ENCODE data around the gene TOR1AIP2. TPM values are rescaled to one million over a fixed set of nuclear protein-coding genes. Genes with fewer than 3 reads are reported as not detected.

TOR1AIP2 gene
- total and polyA plus RNA-seq, 2 of the 13 experiments (the other 11 are each of a cell fraction or from before 2014, with no cell fraction given), result 35.2 to 65.8 TPM

DNA sequence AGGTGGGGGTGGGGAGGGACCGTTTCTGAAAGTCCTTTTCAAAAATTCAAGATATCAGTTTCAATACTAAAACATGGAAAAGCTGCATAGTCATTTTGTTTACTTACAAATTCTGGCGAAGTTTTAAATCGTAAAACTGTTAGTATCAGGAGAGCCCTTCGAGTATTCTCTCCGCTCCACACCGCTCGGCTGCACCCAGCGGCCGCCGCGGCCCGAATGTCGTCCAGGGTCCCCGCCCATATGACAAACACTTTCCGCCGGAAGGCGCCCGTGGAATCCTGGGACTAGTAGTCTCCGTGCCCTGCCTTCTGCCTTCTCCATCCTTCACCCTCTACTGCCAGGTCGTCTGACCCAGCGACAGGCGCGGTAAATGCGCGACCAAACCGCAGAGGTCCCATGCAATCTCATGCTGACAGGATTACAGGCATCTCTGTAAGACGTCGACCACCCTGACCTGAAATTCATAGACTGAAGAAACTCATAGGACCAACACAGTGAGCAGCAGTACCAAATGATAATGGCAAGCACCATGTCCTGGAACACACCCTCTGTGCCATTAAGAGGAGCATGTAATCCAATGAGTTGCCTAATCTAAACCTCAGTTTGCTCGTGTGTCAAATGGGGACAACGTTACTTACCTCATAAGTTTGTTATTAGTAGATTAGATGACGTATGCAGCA is at the start of gene TOR1AIP2 (continued):
- no peak for TF ChIP-seq MNT (IDR thresholded peaks at IDR 0.05)
- TF ChIP-seq, protein P1, sequence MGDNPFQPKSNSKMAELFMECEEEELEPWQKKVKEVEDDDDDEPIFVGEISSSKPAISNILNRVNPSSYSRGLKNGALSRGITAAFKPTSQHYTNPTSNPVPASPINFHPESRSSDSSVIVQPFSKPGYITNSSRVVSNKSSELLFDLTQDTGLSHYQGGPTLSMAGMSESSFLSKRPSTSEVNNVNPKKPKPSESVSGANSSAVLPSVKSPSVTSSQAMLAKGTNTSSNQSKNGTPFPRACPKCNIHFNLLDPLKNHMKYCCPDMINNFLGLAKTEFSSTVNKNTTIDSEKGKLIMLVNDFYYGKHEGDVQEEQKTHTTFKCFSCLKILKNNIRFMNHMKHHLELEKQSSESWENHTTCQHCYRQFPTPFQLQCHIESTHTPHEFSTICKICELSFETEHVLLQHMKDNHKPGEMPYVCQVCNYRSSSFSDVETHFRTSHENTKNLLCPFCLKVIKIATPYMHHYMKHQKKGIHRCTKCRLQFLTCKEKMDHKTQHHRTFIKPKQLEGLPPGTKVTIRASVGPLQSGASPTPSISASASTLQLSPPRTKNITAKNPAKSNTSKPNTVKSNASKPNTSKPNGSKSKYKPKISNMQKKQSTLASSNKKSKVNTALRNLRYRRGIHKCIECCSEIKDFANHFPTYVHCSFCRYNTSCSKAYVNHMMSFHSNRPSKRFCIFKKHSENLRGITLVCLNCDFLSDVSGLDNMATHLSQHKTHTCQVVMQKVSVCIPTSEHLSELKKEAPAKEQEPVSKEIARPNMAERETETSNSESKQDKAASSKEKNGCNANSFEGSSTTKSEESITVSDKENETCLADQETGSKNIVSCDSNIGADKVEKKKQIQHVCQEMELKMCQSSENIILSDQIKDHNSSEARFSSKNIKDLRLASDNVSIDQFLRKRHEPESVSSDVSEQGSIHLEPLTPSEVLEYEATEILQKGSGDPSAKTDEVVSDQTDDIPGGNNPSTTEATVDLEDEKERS (CRISPR knock-in tag; IDR thresholded peaks at IDR 0.05), result no peak
- TF ChIP-seq PPARG (CRISPR knock-in tag; conservative IDR thresholded peaks at IDR 0.05), result peak; percentile 32; the same call in 1 of the 2 replicates
- no peak for TF ChIP-seq PREB (CRISPR knock-in tag; IDR thresholded peaks at IDR 0.05)
- TF ChIP-seq ARNT2 (CRISPR knock-in tag; IDR thresholded peaks at IDR 0.05; ENCODE audit: low read depth), result no peak
- 0 out of 2 replicates have a peak, but pooled peaks have one; percentile 15 for TF ChIP-seq GATAD2A (CRISPR knock-in tag; IDR thresholded peaks at IDR 0.05)
- no peak for TF ChIP-seq ZNF549 (CRISPR knock-in tag; IDR thresholded peaks at IDR 0.05)
- TF ChIP-seq ATF2 (CRISPR knock-in tag; IDR thresholded peaks at IDR 0.05), result no peak
- no peak for TF ChIP-seq RELA (CRISPR knock-in tag; IDR thresholded peaks at IDR 0.05)
- no peak; the same call in 1 of the 2 replicates for TF ChIP-seq KDM1A (CRISPR knock-in tag; IDR thresholded peaks at IDR 0.05)
- 0 out of 2 replicates have a peak, but pooled peaks have one; percentile 64 for TF ChIP-seq KAT7 (CRISPR knock-in tag; IDR thresholded peaks at IDR 0.05; ENCODE audit: borderline replicate concordance)
- TF ChIP-seq ZNF407 (CRISPR knock-in tag; IDR thresholded peaks at IDR 0.05; ENCODE audit: not compliant biosample characterization), result no peak

Data from HepG2 (cell line).